Omental fat pad (tissue), 4 donors: Measurements from ENCODE around the gene EDNRA. TPM values are rescaled to one million over a fixed set of nuclear protein-coding genes. Genes with fewer than 3 reads are reported as not detected.

Experiments used
- ATAC-seq: fragments of 150-250 bp; one replicate; pipeline ENCODE4 v1.9.1; 2016; ENCODE audit warnings: mild to moderate bottlenecking, moderate library complexity; ENCODE audit not compliant: low FRiP score
- DNase-seq: peaks from one replicate; pipeline ENCODE4 v3.0.0-alpha.2; 2019; ENCODE audit warnings: low spot score
- total RNA-seq, 4 donors: library from RNA; depleted of rRNA; stranded (reverse); fragments of >200 nt; gene quantifications; one replicate each; pipeline ENCODE4 v1.1.0, GENCODE V29; 2016
- TF ChIP-seq, protein P1 (sequence below), 3 donors: fragments of 450-650 bp; IDR thresholded peaks; one replicate each; pipeline ENCODE4 v1.5.1; 2016 to 2017; ENCODE audit warnings: antibody characterized with exemption in 3 of 3, mild to moderate bottlenecking in 3 of 3, moderate library complexity in 2 of 3

EDNRA gene
- total RNA-seq, 4 donors from 2014 or later, result 3.5 to 10.6 (median 7.0) TPM

DNA sequence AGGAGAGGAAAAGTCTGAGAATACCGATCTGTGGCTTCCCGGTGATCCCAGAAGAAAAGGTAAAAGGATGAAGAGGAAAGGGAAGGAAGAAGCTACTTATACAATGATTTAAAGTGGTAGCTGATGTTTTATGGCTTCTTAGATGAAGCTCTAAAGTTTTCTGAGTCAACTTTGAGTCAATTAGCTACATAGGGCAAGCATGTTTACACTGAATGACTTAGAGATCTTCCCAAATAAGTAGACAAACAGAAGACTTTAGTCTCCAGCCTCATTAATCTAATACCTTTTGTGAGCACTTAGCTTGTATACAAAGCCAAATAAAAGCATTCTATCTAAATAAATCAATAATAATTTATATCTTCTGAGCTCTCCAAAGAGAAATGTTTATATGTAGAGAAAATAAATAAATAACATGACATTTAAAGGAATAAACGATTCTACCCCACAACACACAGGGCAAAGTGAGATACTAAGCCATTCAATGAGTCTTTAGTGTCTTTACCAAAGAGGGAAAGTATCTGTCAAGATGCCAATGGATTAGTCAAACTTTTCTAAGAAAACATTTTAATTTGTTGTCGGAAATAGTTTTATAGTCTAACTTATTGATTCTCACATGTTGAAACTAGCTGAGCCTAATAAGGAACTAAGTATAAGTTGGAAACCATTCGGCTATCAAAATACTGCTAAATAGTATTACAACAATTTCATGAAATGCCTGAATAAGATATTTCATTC lies 90.3 kb downstream of the EDNRA start:
- TF ChIP-seq, protein P1, sequence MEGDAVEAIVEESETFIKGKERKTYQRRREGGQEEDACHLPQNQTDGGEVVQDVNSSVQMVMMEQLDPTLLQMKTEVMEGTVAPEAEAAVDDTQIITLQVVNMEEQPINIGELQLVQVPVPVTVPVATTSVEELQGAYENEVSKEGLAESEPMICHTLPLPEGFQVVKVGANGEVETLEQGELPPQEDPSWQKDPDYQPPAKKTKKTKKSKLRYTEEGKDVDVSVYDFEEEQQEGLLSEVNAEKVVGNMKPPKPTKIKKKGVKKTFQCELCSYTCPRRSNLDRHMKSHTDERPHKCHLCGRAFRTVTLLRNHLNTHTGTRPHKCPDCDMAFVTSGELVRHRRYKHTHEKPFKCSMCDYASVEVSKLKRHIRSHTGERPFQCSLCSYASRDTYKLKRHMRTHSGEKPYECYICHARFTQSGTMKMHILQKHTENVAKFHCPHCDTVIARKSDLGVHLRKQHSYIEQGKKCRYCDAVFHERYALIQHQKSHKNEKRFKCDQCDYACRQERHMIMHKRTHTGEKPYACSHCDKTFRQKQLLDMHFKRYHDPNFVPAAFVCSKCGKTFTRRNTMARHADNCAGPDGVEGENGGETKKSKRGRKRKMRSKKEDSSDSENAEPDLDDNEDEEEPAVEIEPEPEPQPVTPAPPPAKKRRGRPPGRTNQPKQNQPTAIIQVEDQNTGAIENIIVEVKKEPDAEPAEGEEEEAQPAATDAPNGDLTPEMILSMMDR (IDR thresholded peaks at IDR 0.05), result no peak
- ATAC-seq, result no peak
- DNase-seq, result no peak

GRCh38 chr4:147576084-147576483 lies 95.2 kb downstream of the EDNRA start:
- ATAC-seq (no peak), DNase-seq (no peak)
- TF ChIP-seq, protein P1 (IDR thresholded peaks at IDR 0.05), result no peak

DNA sequence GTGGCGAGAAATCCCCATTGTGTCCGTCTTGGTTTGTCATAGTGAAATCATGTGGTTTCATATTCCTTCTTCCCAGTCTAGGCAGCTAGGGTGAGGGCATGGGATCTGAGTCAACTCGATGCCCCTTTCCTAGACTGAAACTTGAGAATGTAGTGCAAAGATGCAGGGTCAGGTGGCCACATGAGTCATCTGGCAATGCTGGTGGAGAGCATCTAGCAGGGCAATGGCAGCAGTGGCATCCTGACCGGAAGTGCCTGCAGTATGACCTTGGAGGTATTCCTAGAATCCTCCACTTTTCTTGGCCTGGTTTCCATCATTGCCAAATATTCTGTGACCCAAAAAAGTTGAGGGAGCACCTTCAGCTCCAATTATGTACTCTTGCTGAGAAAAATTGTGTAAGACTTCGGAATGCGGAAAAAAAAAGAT lies 97.2 kb downstream of the EDNRA start:
- no peak for DNase-seq
- peak; percentile 51 for ATAC-seq
- TF ChIP-seq, protein P1 (IDR thresholded peaks at IDR 0.05), result no peak

DNA sequence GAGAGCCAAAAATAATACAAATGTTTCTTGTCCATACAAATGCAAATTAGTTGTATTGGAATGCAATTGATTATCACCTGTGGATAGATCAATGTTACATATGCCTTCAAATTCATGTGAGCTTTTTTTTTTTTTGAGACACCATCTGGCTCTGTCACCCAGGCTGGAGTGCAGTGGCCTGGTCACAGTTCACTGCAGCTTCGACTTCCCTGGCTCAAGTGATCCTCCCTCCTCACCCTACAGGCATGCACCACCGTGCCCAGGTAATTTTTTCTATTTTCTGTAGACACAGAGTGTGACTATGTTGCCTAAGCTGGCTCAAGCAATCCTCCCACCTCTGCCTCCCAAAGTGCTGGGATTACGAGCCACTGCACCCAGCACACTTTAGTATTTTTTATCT lies 97.7 kb downstream of the EDNRA start:
- DNase-seq (no peak), ATAC-seq (no peak)
- TF ChIP-seq, protein P1 (IDR thresholded peaks at IDR 0.05), result no peak

DNA sequence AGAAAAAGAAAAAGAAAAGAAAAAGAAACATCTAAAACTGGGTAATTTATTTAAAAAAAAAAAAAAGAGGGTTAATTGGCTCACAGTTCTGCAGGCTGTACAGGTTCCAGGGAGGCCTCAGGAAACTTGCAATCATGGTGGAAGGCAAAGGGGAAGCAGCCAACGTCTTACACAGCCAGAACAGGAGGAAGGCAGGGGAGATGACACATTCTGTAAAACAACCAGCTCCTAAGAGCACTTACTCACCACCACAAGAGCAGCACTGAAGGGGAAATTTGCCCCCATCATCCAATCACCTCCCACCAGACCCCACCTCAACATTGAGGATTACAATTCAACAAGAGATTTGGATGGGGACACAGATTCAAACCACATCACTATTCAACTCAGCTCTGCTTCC lies 99.5 kb downstream of the EDNRA start:
- ATAC-seq, result no peak
- TF ChIP-seq, protein P1 (IDR thresholded peaks at IDR 0.05), result no peak
- DNase-seq, result no peak

DNA sequence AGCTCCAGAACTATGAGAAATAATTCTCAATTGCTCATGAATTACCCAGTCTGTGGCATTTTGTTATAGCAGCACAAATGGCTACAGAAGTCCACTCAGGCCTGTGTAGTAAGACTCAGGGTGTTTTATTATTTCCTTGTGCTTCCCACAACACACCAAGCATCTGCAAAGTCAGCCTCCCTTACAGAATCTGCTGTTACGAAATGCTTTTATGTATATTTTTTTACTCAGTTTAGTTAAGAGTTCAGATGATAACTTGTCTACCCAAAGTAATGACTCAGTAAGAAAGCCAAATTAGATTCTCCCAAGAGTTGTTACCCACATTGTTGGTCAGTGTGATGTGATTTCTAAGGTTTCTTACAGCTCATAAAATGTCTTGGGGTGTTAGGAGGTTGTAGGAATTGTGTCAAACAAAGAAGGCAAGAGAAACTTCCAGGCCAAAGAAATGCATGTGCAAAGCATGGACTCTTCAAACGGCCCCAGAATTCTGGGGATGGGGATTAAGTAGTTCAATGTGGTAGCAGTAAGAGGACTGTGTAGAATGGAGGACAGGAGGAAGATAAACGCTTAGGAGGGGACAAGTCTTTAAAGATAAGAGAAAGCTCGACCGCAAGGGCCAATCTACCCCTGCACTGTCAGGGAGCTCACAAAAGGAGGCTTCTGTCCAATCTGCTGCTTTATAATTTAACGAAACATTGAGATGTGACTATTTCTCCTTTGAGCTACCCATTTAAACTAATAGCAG lies 100.9 kb downstream of the EDNRA start:
- TF ChIP-seq, protein P1 (IDR thresholded peaks at IDR 0.05), result no peak
- no peak for ATAC-seq
- DNase-seq, result no peak
